HG03342 (cell line): Measurements from ENCODE around the gene FURIN.
"Not testable (repeated sequence)": the region's sequence is repeated elsewhere in the genome, so short reads cannot be mapped to it uniquely, and the experiment has no call there.

Source experiments
- ATAC-seq: cut with Tn5 transposase; IDR thresholded peaks from one replicate; pipeline ENCODE4 v1.9.1; 2021; ENCODE audit warnings: mild to moderate bottlenecking, moderate library complexity; ENCODE audit not compliant: unreplicated experiment

The FURIN gene

GRCh38 chr15:90868261-90868689 lies at the start of gene FURIN:
Gene FURIN (plus strand): TSS chr15:90868588. CDS start chr15:90875741, 7,153 bp downstream.
- ATAC-seq = no peak

- ATAC-seq = no peak
These were observed 49.0 kb upstream of the FURIN start for GRCh38 chr15:90819390-90819789.

- ATAC-seq = no peak
These were observed 48.5 kb upstream of the FURIN start for GRCh38 chr15:90819850-90820249.

- ATAC-seq = no peak
These were observed 47.9 kb upstream of the FURIN start for GRCh38 chr15:90820481-90820880.

- ATAC-seq = no peak
These were observed 46.0 kb upstream of the FURIN start for GRCh38 chr15:90822204-90822955.

GRCh38 chr15:90823455-90823974 lies 44.9 kb upstream of the FURIN start:
- no peak for ATAC-seq

GRCh38 chr15:90825115-90825899 lies 43.1 kb upstream of the FURIN start:
- not testable (repeated sequence) for ATAC-seq

GRCh38 chr15:90826206-90826885 lies 42.0 kb upstream of the FURIN start:
- not testable (repeated sequence) for ATAC-seq

GRCh38 chr15:90826886-90827435 lies 41.4 kb upstream of the FURIN start:
- ATAC-seq = no peak

- no peak for ATAC-seq
These were observed 40.3 kb upstream of the FURIN start for GRCh38 chr15:90828111-90828510.

GRCh38 chr15:90829126-90829525 lies 39.3 kb upstream of the FURIN start:
- no peak for ATAC-seq

GRCh38 chr15:90829942-90830440 lies 38.4 kb upstream of the FURIN start:
- ATAC-seq = no peak

GRCh38 chr15:90834626-90835025 lies 33.8 kb upstream of the FURIN start:
- ATAC-seq = no peak

GRCh38 chr15:90836296-90836871 lies 32.0 kb upstream of the FURIN start:
- ATAC-seq = no peak

GRCh38 chr15:90837094-90837493 lies 31.3 kb upstream of the FURIN start:
- ATAC-seq = no peak

- no peak for ATAC-seq
These were observed 30.2 kb upstream of the FURIN start for GRCh38 chr15:90838139-90838538.

GRCh38 chr15:90838544-90838943 lies 29.8 kb upstream of the FURIN start:
- ATAC-seq = no peak

- peak; percentile 90 for ATAC-seq
These were observed 29.0 kb upstream of the FURIN start for GRCh38 chr15:90839187-90840071.

GRCh38 chr15:90840157-90840855 lies 28.1 kb upstream of the FURIN start:
- no peak for ATAC-seq
